HEK293 (cell line): ENCODE measurements around the gene PCCA.

Experiments used
- CTCF ChIA-PET: fragments of 350-600 bp; formaldehyde crosslinking; extraction: SDS; loops from one replicate; lab custom pipeline; 2021; ENCODE audit warnings: antibody characterized with exemption; lab: Yijun Ruan, JAX
- POLR2A ChIA-PET: fragments of 300-600 bp; formaldehyde crosslinking; extraction: SDS; loops from one replicate; lab custom pipeline; 2020; ENCODE audit warnings: antibody characterized with exemption, inconsistent platforms; lab: Yijun Ruan, JAX
- H3K27ac ChIP-seq: fragments of 200-500 bp; sonication (Bioruptor generic); 2 replicates; pipeline ENCODE4 v1.5.1; 2014; ENCODE audit warnings: low read depth, low read length, control low read depth, inconsistent platforms; ENCODE audit errors: extremely low read depth
- H3K36me3 ChIP-seq, 2 experiments: fragments of 200-500 bp in 1 of 2; sonication (Bioruptor generic) in 1 of 2; 1 replicate in 1 of 2; 2 replicates in 1 of 2; pipeline ENCODE4 v1.5.1; 2014 to 2017; ENCODE audit warnings: inconsistent platforms in 2 of 2, low read length in 2 of 2; ENCODE audit not compliant: control insufficient read depth in 2 of 2, insufficient read depth in 1 of 2
- H3K4me1 ChIP-seq: fragments of 200-500 bp; sonication (Bioruptor generic); 2 replicates; pipeline ENCODE4 v1.5.1; 2014; ENCODE audit warnings: mild to moderate bottlenecking, low read length, inconsistent platforms; ENCODE audit not compliant: control insufficient read depth, insufficient read depth
- H3K4me3 ChIP-seq: 2 replicates; pipeline ENCODE4 v1.5.1; 2011; ENCODE audit warnings: low read depth, mild to moderate bottlenecking, control low read depth, low read length, moderate library complexity
- H3K9me3 ChIP-seq: fragments of 200-500 bp; sonication (Bioruptor generic); 2 replicates; pipeline ENCODE4 v1.5.1; 2014; ENCODE audit warnings: low read depth, low read length, inconsistent platforms; ENCODE audit not compliant: control insufficient read depth, insufficient read depth
- BCL11A ChIP-seq: fragments of 450-650 bp; formaldehyde crosslinking; IDR thresholded peaks from 2 replicates; pipeline ENCODE4 v1.5.1; 2016; ENCODE audit warnings: low read depth, missing biosample characterization, missing genetic modification characterization
- EGR2 ChIP-seq: fragments of 450-650 bp; formaldehyde crosslinking; IDR thresholded peaks from 2 replicates; pipeline ENCODE4 v1.5.1; 2016; ENCODE audit warnings: low read depth, missing biosample characterization, missing genetic modification characterization
- HOXA7 ChIP-seq: sonication (generic); formaldehyde crosslinking; IDR thresholded peaks from 2 replicates; pipeline ENCODE4 v1.8.1; 2022; ENCODE audit warnings: missing genetic modification reagents, borderline replicate concordance
- PBX3 ChIP-seq: sonication (generic); formaldehyde crosslinking; IDR thresholded peaks from 2 replicates; pipeline ENCODE4 v1.8.1; 2022; ENCODE audit warnings: mild to moderate bottlenecking, moderate library complexity, missing genetic modification reagents
- SALL2 ChIP-seq: fragments of 450-650 bp; formaldehyde crosslinking; IDR thresholded peaks from 2 replicates; pipeline ENCODE4 v1.5.0; 2017; ENCODE audit warnings: missing biosample characterization, mild to moderate bottlenecking, missing genetic modification characterization, borderline replicate concordance
- SP2 ChIP-seq: fragments of 450-650 bp; formaldehyde crosslinking; IDR thresholded peaks from 2 replicates; pipeline ENCODE4 v1.5.1; 2016; ENCODE audit warnings: missing biosample characterization, missing genetic modification characterization
- SP3 ChIP-seq: fragments of 450-650 bp; formaldehyde crosslinking; IDR thresholded peaks from 2 replicates; pipeline ENCODE4 v1.5.1; 2016; ENCODE audit warnings: missing biosample characterization, missing genetic modification characterization
- ZBTB17 ChIP-seq: fragments of 450-650 bp; formaldehyde crosslinking; IDR thresholded peaks from 2 replicates; pipeline ENCODE4 v1.5.1; 2016; ENCODE audit warnings: missing biosample characterization, missing genetic modification characterization
- ZBTB49 ChIP-seq: fragments of 450-650 bp; formaldehyde crosslinking; IDR thresholded peaks from 2 replicates; pipeline ENCODE4 v1.5.1; 2016; ENCODE audit warnings: missing biosample characterization, missing genetic modification characterization, low read depth
- ZFHX2 ChIP-seq: fragments of 450-650 bp; formaldehyde crosslinking; conservative IDR thresholded peaks from 2 replicates; pipeline ENCODE4 v1.5.1; 2016; ENCODE audit warnings: missing biosample characterization, missing genetic modification characterization
- ZIC2 ChIP-seq: fragments of 450-650 bp; formaldehyde crosslinking; IDR thresholded peaks from 2 replicates; pipeline ENCODE4 v1.5.1; 2016; ENCODE audit warnings: missing biosample characterization, missing genetic modification characterization
- ZNF10 ChIP-seq: fragments of 450-650 bp; formaldehyde crosslinking; IDR thresholded peaks from 2 replicates; pipeline ENCODE4 v1.5.1; 2017; ENCODE audit warnings: missing biosample characterization, missing genetic modification characterization
- ZNF155 ChIP-seq: fragments of 450-650 bp; formaldehyde crosslinking; IDR thresholded peaks from 2 replicates; pipeline ENCODE4 v1.5.1; 2016; ENCODE audit warnings: missing biosample characterization, missing genetic modification characterization
- ZNF16 ChIP-seq: fragments of 450-650 bp; formaldehyde crosslinking; IDR thresholded peaks from 2 replicates; pipeline ENCODE4 v1.5.1; 2016; ENCODE audit warnings: low read depth, missing biosample characterization, missing genetic modification characterization
- ZNF239 ChIP-seq: fragments of 450-650 bp; formaldehyde crosslinking; IDR thresholded peaks from 2 replicates; pipeline ENCODE4 v1.5.1; 2016; ENCODE audit warnings: missing biosample characterization, missing genetic modification characterization
- ZNF274 ChIP-seq, 2 experiments: fragments of 200-500 bp in 1 of 2; fragments of 450-650 bp in 1 of 2; sonication (Bioruptor generic) in 1 of 2; formaldehyde crosslinking in 1 of 2; IDR thresholded peaks; 2 replicates each; pipeline versions ENCODE4 v1.5.1 to v1.6.1; 2014 to 2016; ENCODE audit warnings: borderline replicate concordance in 1 of 2, inconsistent platforms in 1 of 2, low read length in 1 of 2, missing biosample characterization in 1 of 2, missing genetic modification characterization in 1 of 2
- ZNF280D ChIP-seq: fragments of 450-650 bp; formaldehyde crosslinking; IDR thresholded peaks from 2 replicates; pipeline ENCODE4 v1.5.1; 2016; ENCODE audit warnings: missing biosample characterization, missing genetic modification characterization
- ZNF335 ChIP-seq: fragments of 450-650 bp; formaldehyde crosslinking; conservative IDR thresholded peaks from 2 replicates; pipeline ENCODE4 v1.5.1; 2016; ENCODE audit warnings: missing biosample characterization, missing genetic modification characterization
- ZNF366 ChIP-seq: fragments of 450-650 bp; formaldehyde crosslinking; conservative IDR thresholded peaks from 2 replicates; pipeline ENCODE4 v1.5.1; 2016; ENCODE audit warnings: missing biosample characterization, missing genetic modification characterization
- ZNF423 ChIP-seq: fragments of 450-650 bp; formaldehyde crosslinking; IDR thresholded peaks from 2 replicates; pipeline ENCODE4 v1.5.1; 2016; ENCODE audit warnings: missing biosample characterization, missing genetic modification characterization
- ZNF48 ChIP-seq: fragments of 450-650 bp; formaldehyde crosslinking; IDR thresholded peaks from 2 replicates; pipeline ENCODE4 v1.5.1; 2016; ENCODE audit warnings: missing biosample characterization, missing genetic modification characterization
- ZNF654 ChIP-seq: fragments of 450-650 bp; formaldehyde crosslinking; IDR thresholded peaks from 2 replicates; pipeline ENCODE4 v1.5.1; 2016; ENCODE audit warnings: low read depth, missing biosample characterization, missing genetic modification characterization
- ZNF747 ChIP-seq: fragments of 450-650 bp; formaldehyde crosslinking; IDR thresholded peaks from 2 replicates; pipeline ENCODE4 v1.5.1; 2016; ENCODE audit warnings: missing biosample characterization, missing genetic modification characterization
- ZNF792 ChIP-seq: fragments of 450-650 bp; formaldehyde crosslinking; IDR thresholded peaks from 2 replicates; pipeline ENCODE4 v1.5.1; 2016; ENCODE audit warnings: missing biosample characterization, missing genetic modification characterization

Gene PCCA

GRCh38 chr13:100088644-100089464 lies at the start of gene PCCA (continued):
- peak; percentile 53; the same call in 1 of the 2 replicates for TF ChIP-seq ZIC2 (tag by site-specific recombination)

GRCh38 chr13:100039740-100040139 lies 49.2 kb upstream of the PCCA start:
- H3K4me1 ChIP-seq = peaks cover 5% of the 10 kb centered on the region; the same call in 1 of the 2 replicates
- ChIA-PET POLR2A (no interaction called here), CTCF (no interaction called here)
- no peaks in the 10 kb centered on the region for H3K36me3 ChIP-seq
- no peak overlapping the region for H3K4me3 ChIP-seq
- H3K9me3 ChIP-seq = no peaks in the 10 kb centered on the region
- TF ChIP-seq ZBTB49 = no peak
- no peak for TF ChIP-seq ZNF48 (tag by site-specific recombination)
- no peak for TF ChIP-seq BCL11A (tag by site-specific recombination)
- TF ChIP-seq ZBTB17 (tag by site-specific recombination) = 0 out of 2 replicates have a peak, but pooled peaks have one; percentile 23
- H3K27ac ChIP-seq = no peak overlapping the region

GRCh38 chr13:100040196-100040595 lies 48.7 kb upstream of the PCCA start:
- TF ChIP-seq HOXA7 (CRISPR knock-in tag) = no peak
- no peak for TF ChIP-seq ZNF792 (tag by site-specific recombination)
- TF ChIP-seq ZNF335 (tag by site-specific recombination) = no peak
- TF ChIP-seq ZNF366 (tag by site-specific recombination) = no peak
- no peak for TF ChIP-seq EGR2 (tag by site-specific recombination)
- TF ChIP-seq ZNF155 = no peak
- TF ChIP-seq PBX3 (CRISPR knock-in tag) = no peak
- no peak for TF ChIP-seq ZNF16 (tag by site-specific recombination)
- no peak for TF ChIP-seq ZNF239 (tag by site-specific recombination)
- no peak for TF ChIP-seq SP3 (tag by site-specific recombination)
- no peak for TF ChIP-seq ZNF654 (tag by site-specific recombination)
- TF ChIP-seq SP2 (tag by site-specific recombination) = no peak
- no peak for TF ChIP-seq ZNF274 (IDR thresholded peaks at IDR 0.05; ENCODE audit: low read length)
- TF ChIP-seq ZNF274 (tag by site-specific recombination; IDR thresholded peaks at IDR 0.05; ENCODE audit: borderline replicate concordance) = no peak
- TF ChIP-seq ZNF423 (tag by site-specific recombination) = no peak
- no peak for TF ChIP-seq ZNF10 (tag by site-specific recombination)
- TF ChIP-seq ZNF747 = no peak
- TF ChIP-seq SALL2 (tag by site-specific recombination) = no peak
- no peak for TF ChIP-seq ZNF280D (tag by site-specific recombination)
- TF ChIP-seq ZFHX2 (tag by site-specific recombination) = no peak
- H3K4me1 ChIP-seq = peaks cover 5% of the 10 kb centered on the region; the same call in 1 of the 2 replicates
- CTCF ChIA-PET = interaction anchor here (0.7 kb wide), 1 partner anchor 88 kb away, joined by 3 read pairs; no protein-coding TSS in a partner anchor
- H3K4me3 ChIP-seq = no peak overlapping the region
- POLR2A ChIA-PET = no interaction called here
- no peak overlapping the region for H3K27ac ChIP-seq
- H3K36me3 ChIP-seq = no peaks in the 10 kb centered on the region
- H3K9me3 ChIP-seq = no peaks in the 10 kb centered on the region
